Ovary (tissue), 9 donors: ENCODE data around the gene GMPS. TPM values are rescaled to one million over a fixed set of nuclear protein-coding genes. Genes with fewer than 3 reads are reported as not detected.
"Not testable (repeated sequence)": the region's sequence is repeated elsewhere in the genome, so short reads cannot be mapped to it uniquely, and the experiment has no call there.

ENCODE experiments used
- DNase-seq, 5 donors: peaks; one replicate each; pipeline ENCODE4 v3.0.0-alpha.2; 2019 to 2020
- H3K27ac ChIP-seq, 2 donors: fragments of 200-600 bp; one replicate each; pipeline versions ENCODE4 v1.5.1 to v1.8.0; 2019 to 2022
- H3K27me3 ChIP-seq: fragments of 200-600 bp; one replicate; pipeline ENCODE4 v1.8.0; 2022
- H3K36me3 ChIP-seq: fragments of 200-600 bp; sonication (generic); one replicate; pipeline ENCODE4 v1.5.1; 2019
- H3K4me1 ChIP-seq: one replicate; pipeline ENCODE4 v1.8.1; 2013; ENCODE audit warnings: mild to moderate bottlenecking, moderate library complexity; ENCODE audit not compliant: insufficient read depth
- H3K4me3 ChIP-seq: fragments of 200-600 bp; sonication (generic); one replicate; pipeline ENCODE4 v1.5.1; 2017
- H3K9me3 ChIP-seq, 2 donors: fragments of 200-600 bp in 1 of 2; sonication (generic) in 1 of 2; one replicate each; pipeline versions ENCODE4 v1.5.1 to v1.8.1; 2013 to 2019; ENCODE audit warnings: mild to moderate bottlenecking in 1 of 2, moderate library complexity in 1 of 2
- EP300 ChIP-seq: sonication (generic); formaldehyde crosslinking; IDR thresholded peaks from one replicate; pipeline ENCODE4 v1.6.1; 2017; ENCODE audit warnings: antibody characterized with exemption
- POLR2A ChIP-seq: fragments of 450-650 bp; IDR thresholded peaks from one replicate; pipeline ENCODE4 v1.6.1; 2017; ENCODE audit warnings: antibody characterized with exemption, mild to moderate bottlenecking, moderate library complexity
- WGBS, 3 donors: extraction: QIAGEN DNeasy Blood & Tissue Kit in 1 of 3; methylation state at CpG; one replicate each; pipeline versions ENCODE4 v1.1.5 to v1.1.7; 2013 to 2017; 5-methylcytosine and 5-hydroxymethylcytosine counted together
- intact Hi-C, 4 donors: fragments of 100-400 bp; cut with DNase I; formaldehyde crosslinking; loops; one replicate each; pipeline versions ENCODE4 v1.11.0 to v1.15.1; 2022 to 2023
- polyA plus RNA-seq, 2 donors: library from polyadenylated mRNA; stranded (reverse); fragments of 200-250 nt in 1 of 2; fragments of 350-450 nt in 1 of 2; fragmentation: Illumina TruSeq in 1 of 2; extraction: RNeasy Lipid Tissue Mini Kit (QIAGEN cat#74804) in 1 of 2; gene quantifications; one replicate each; pipeline ENCODE4 v1.2.3, GENCODE V29; 2013 to 2014
- total RNA-seq, 7 donors: library from RNA; depleted of rRNA in 2 of 7; stranded (reverse); fragments of >200 nt in 2 of 7; fragmentation: NEBNext Ultra II Directional in 3 of 7; extraction: Animal tissue kit (Norgen Biotek cat#: 25700) in 3 of 7; gene quantifications; one replicate each; pipeline versions ENCODE4 v1.1.0 to v1.2.4, GENCODE V29; 2016 to 2023
- TF ChIP-seq, protein P1 (sequence below), 3 donors: fragments of 450-650 bp in 2 of 3; fragments of 200-600 bp in 1 of 3; IDR thresholded peaks; one replicate each; pipeline versions ENCODE4 v1.5.1 to v1.8.0; 2016 to 2022; ENCODE audit warnings: antibody characterized with exemption in 3 of 3, mild to moderate bottlenecking in 1 of 3
- donor health status: DM: no; HTN: no; CAD: no; lungs with moderate emphysema.
- donor health status: DM: no; HTN: no; CAD: no.
- donor health status: Bipolar disorder and iron deficiency.
- donor health status: DM: yes; HTN: yes; CAD: no.
- donor health status: DM: no; HTN: no; CAD: no.
- donor health status: DM: yes; HTN: yes; CAD: no.

Gene GMPS
- total and polyA plus RNA-seq, 9 donors: 16.2 to 62.1 (median 48.8) TPM

GRCh38 chr3:155846119-155846518, 24.3 kb upstream of the GMPS start:
- intact Hi-C loops: no loop called here
- Histone ChIP-seq H3K4me3 (no peak overlapping the region), H3K27ac (no peak overlapping the region), H3K27me3 (no peaks in the 10 kb centered on the region), H3K36me3 (no peaks in the 10 kb centered on the region), H3K9me3 (no peaks in the 10 kb centered on the region), H3K4me1 (peaks cover 13% of the 10 kb centered on the region)
- no peak for DNase-seq
- no peak for TF ChIP-seq EP300
- no peak for TF ChIP-seq POLR2A
- TF ChIP-seq, protein P1, sequence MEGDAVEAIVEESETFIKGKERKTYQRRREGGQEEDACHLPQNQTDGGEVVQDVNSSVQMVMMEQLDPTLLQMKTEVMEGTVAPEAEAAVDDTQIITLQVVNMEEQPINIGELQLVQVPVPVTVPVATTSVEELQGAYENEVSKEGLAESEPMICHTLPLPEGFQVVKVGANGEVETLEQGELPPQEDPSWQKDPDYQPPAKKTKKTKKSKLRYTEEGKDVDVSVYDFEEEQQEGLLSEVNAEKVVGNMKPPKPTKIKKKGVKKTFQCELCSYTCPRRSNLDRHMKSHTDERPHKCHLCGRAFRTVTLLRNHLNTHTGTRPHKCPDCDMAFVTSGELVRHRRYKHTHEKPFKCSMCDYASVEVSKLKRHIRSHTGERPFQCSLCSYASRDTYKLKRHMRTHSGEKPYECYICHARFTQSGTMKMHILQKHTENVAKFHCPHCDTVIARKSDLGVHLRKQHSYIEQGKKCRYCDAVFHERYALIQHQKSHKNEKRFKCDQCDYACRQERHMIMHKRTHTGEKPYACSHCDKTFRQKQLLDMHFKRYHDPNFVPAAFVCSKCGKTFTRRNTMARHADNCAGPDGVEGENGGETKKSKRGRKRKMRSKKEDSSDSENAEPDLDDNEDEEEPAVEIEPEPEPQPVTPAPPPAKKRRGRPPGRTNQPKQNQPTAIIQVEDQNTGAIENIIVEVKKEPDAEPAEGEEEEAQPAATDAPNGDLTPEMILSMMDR (IDR thresholded peaks at IDR 0.05): no peak
- WGBS, 3 donors: 84 to 87% (median 85%) methylated on average over 3 of the region's 3 CpGs

- DNase-seq: no peak
- WGBS, 3 donors: 97 to 98% (median 98%) methylated on average over 3 of the region's 3 CpGs
- Histone ChIP-seq H3K9me3 (no peaks in the 10 kb centered on the region), H3K27me3 (no peaks in the 10 kb centered on the region), H3K4me3 (no peak overlapping the region), H3K27ac (no peak overlapping the region), H3K36me3 (no peaks in the 10 kb centered on the region), H3K4me1 (peaks cover 21% of the 10 kb centered on the region)
- intact Hi-C loops: no loop called here
- TF ChIP-seq, protein P1 (IDR thresholded peaks at IDR 0.05): no peak
- TF ChIP-seq POLR2A (no peak), EP300 (no peak)
Observed at GRCh38 chr3:155847993-155848392, 22.5 kb upstream of the GMPS start.

DNA sequence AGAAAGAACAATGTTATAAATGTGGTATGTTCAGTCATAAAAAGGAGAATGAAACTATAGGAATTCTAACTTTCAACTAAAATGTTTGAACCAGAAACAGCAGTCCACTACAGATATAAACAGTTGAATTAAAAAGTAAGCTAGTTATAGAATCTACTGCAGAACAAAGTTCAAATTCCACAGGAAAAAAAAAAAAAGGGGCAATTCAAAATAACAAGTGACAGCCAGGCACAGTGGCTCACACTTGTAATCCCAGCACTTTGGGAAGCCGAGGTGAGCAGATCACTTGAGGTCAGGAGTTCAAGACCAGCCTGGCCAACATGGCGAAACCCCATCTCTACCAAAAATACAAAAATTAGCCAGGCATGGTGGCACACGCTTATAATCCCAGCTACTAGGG, 21.0 kb upstream of the GMPS start:
- H3K9me3 ChIP-seq, H3K27me3 ChIP-seq, H3K4me3 ChIP-seq, intact Hi-C loops, H3K27ac ChIP-seq, H3K36me3 ChIP-seq, DNase-seq: not testable (repeated sequence)
- WGBS, 3 donors: 88 to 93% (median 89%) methylated on average over 3 of the region's 3 CpGs
- H3K4me1 ChIP-seq: peaks cover 24% of the 10 kb centered on the region

- no peak for DNase-seq
- peaks cover 22% of the 10 kb centered on the region for H3K4me1 ChIP-seq
- H3K36me3 ChIP-seq: no peaks in the 10 kb centered on the region
- no peak for TF ChIP-seq POLR2A
- no peak for TF ChIP-seq EP300
- TF ChIP-seq, protein P1 (IDR thresholded peaks at IDR 0.05): no peak
- H3K27ac ChIP-seq: no peak overlapping the region
- WGBS, 3 donors: 23 to 36% (median 31%) methylated on average over 2 of the region's 2 CpGs
- no peaks in the 10 kb centered on the region for H3K27me3 ChIP-seq
- H3K9me3 ChIP-seq: no peaks in the 10 kb centered on the region
- intact Hi-C loops: loop anchor here in 1 of 4 donors (5.0 kb wide), 1 partner anchor 45 kb away; the partner anchor contains the start of gene C3orf33
- peak overlapping the region; percentile 99 for H3K4me3 ChIP-seq
Observed at GRCh38 chr3:155852341-155852740, 18.1 kb upstream of the GMPS start.

GRCh38 chr3:155853214-155854140, 17.0 kb upstream of the GMPS start:
- DNase-seq: peak in 2 of 5 donors; percentile 13 to 22

More at GRCh38 chr3:155853214-155854140, 17.0 kb upstream of the GMPS start:
- no peaks in the 10 kb centered on the region for H3K9me3 ChIP-seq
- peak overlapping the region; percentile 1 to 58 for H3K27ac ChIP-seq
- no peaks in the 10 kb centered on the region for H3K36me3 ChIP-seq
- peak overlapping the region; percentile 99 for H3K4me3 ChIP-seq
- no peaks in the 10 kb centered on the region for H3K27me3 ChIP-seq
- intact Hi-C loops: loop anchor here in 2 of 4 donors (2.0 to 5.0 kb wide), 2 partner anchors 17 to 46 kb away; partner anchors contain the start of genes C3orf33 (in 1 of the 2) and GMPS (in 1 of the 2)
- WGBS, 3 donors: 1 to 2% (median 1%) methylated on average over 39 to 45 of the region's 45 CpGs
- H3K4me1 ChIP-seq: peaks cover 22% of the 10 kb centered on the region
- TF ChIP-seq, protein P1 (IDR thresholded peaks at IDR 0.05): no peak
- no peak for TF ChIP-seq POLR2A
- TF ChIP-seq EP300: no peak
